Body of pancreas (tissue), 4 donors: Measurements from ENCODE around the gene CIAO2A.

Experiments used
- POLR2A ChIP-seq, 3 donors: fragments of 450-650 bp; IDR thresholded peaks; one replicate each; pipeline ENCODE4 v1.6.1; 2016; ENCODE audit warnings: antibody characterized with exemption in 3 of 3, mild to moderate bottlenecking in 2 of 3
- TF ChIP-seq, protein P1 (sequence below), 7 experiments: fragments of 450-650 bp in 4 of 7; fragments of 200-600 bp in 3 of 7; sonication (generic) in 3 of 7; IDR thresholded peaks; one replicate each; pipeline ENCODE4 v1.5.1; 2016 to 2019; ENCODE audit warnings: antibody characterized with exemption in 7 of 7

DNA sequence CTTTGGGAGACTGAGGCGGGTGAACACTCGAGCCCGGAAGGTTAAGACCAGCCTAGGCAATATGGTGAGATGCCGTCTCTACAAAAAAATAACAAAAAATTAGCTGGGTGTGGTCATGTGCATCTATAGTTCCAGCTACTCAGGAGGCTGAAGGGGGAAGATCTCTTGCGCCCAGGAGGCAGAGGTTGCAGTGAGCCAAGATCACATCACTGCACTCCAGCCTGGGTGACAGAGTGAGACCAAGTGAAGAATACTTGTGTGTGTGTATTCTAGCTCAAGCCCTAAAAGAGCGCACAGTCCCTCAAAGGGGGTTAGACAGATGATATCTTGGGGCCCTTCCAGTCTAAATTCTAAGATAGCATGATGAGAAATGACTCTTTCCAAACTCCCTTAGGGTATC is 71.1 kb downstream of the CIAO2A start:
- TF ChIP-seq, protein P1, sequence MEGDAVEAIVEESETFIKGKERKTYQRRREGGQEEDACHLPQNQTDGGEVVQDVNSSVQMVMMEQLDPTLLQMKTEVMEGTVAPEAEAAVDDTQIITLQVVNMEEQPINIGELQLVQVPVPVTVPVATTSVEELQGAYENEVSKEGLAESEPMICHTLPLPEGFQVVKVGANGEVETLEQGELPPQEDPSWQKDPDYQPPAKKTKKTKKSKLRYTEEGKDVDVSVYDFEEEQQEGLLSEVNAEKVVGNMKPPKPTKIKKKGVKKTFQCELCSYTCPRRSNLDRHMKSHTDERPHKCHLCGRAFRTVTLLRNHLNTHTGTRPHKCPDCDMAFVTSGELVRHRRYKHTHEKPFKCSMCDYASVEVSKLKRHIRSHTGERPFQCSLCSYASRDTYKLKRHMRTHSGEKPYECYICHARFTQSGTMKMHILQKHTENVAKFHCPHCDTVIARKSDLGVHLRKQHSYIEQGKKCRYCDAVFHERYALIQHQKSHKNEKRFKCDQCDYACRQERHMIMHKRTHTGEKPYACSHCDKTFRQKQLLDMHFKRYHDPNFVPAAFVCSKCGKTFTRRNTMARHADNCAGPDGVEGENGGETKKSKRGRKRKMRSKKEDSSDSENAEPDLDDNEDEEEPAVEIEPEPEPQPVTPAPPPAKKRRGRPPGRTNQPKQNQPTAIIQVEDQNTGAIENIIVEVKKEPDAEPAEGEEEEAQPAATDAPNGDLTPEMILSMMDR (IDR thresholded peaks at IDR 0.05) = no peak
- TF ChIP-seq POLR2A (IDR thresholded peaks at IDR 0.05) = no peak
